Astrocyte of the hippocampus (primary cell): ENCODE measurements around the gene RAMP1.
A peak's percentile ranks its signal among the peaks of the same experiment; 100 is the strongest.

Experiments
- DNase-seq: peaks from one replicate; pipeline ENCODE4 v3.0.0; 2011; ENCODE audit warnings: low read depth, low spot score

The RAMP1 gene

DNA sequence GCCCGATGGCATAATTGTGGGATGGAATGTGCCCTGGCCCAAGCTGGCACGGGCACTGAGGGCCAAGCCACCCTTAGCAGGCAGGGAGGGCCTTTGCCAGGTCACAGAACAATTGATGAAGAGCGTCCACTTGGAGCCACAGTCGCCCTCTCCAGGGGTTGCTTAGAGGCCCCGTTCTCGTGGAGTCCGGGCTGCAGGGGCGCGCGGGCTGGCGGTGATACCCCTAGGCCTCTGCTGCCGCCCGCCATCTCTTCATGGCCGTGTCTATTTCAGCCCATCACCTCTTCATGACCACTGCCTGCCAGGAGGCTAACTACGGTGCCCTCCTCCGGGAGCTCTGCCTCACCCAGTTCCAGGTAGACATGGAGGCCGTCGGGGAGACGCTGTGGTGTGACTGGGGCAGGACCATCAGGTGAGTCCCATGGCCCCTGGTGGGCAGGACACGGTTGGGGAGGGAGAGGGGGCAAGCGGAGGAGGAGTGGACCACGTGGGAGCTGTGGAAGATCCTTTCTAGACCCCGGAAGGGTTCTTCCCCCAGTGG, 17.6 kb downstream of the RAMP1 start:
- DNase-seq, result no peak

DNA sequence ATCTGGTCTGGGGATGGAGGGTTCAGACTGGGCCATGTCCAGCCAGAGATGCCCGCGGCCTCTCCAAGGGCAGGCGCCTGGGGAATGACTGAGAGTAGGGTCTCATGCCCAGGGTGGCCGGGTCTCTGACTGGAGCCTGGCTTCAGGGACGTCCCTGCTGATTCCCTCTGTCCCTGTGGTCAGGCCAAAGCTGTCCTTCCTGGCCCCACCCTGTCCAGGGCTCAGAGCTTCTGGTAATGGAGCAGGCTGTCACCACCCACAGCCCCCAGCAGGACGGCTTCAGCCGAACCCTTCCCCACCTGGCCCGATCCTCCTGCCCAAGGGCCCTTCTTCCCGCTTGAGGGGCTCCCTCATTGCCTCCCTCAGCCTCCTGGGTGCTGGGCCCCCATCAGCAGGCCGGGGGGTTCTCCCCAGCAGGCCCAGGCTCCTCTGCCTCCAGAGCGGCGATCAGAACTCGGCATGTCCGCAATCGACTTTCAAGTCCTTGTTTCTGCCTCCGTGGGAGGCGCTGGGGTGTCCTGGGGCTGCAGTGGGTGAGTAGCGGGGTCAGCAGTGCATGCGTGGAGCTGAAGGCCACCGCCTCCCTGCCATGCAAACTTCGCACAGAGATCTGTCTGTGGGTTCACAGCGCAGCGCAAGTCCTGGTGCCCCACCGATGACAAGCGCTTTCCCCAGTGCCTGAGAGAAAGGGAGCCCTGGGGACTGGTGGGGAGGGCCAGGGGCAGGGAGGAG, 18.3 kb downstream of the RAMP1 start:
- DNase-seq, result no peak

DNA sequence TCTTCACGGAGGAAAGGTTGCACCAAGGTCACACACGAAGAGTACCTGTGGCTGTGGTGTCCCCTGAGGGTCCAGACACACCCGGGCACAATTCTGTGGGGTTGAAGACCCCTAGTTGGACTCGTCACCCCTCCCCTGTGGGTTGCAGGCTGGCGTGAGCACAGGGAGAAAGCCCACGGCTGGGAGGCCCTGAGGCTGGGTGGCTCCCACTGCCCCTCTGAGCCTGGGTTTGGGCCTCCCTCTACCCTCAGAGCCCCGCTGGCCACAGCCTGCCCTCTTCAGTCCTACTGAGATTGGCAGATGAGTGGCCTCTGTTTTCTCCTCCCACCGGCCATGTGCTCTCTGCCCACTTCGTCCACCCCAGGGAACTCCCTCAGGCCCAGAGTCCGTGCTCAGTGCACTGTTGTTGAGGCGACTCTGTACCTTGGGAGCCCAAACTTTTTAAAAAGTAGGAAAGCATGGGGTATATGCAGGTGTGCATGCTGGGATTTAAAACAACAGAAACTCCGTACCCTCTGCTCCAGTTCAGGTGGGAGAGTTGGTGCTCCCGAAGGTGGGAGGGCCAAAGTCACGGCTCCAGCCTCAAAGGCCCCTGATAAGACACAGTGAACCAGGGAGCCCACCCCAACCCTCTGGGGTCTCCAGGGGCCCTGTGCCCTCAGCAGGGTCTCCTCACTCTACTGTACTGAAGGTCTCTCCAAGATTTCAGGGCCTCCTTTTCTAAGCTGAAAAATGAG, 19.1 kb downstream of the RAMP1 start:
- DNase-seq, result no peak

DNA sequence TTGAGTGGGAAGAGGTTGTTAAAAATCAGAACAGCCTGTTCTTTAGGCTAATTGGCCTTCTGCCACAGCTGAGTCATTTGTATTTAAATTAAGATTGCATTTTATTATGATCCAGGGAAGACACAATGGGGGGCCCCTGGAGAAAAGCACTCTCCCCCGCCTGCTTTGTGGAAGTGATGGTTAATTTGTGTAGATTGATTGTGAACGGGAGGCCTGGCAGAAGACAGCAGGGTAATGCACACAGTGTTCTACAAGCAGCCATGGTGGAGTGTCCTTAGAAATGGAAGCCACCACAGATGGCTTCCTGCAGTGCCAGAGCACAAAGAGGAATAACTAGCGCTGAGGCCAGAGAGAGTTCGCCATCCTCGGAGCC, 19.6 kb downstream of the RAMP1 start:
- DNase-seq, result peak; percentile 60

DNA sequence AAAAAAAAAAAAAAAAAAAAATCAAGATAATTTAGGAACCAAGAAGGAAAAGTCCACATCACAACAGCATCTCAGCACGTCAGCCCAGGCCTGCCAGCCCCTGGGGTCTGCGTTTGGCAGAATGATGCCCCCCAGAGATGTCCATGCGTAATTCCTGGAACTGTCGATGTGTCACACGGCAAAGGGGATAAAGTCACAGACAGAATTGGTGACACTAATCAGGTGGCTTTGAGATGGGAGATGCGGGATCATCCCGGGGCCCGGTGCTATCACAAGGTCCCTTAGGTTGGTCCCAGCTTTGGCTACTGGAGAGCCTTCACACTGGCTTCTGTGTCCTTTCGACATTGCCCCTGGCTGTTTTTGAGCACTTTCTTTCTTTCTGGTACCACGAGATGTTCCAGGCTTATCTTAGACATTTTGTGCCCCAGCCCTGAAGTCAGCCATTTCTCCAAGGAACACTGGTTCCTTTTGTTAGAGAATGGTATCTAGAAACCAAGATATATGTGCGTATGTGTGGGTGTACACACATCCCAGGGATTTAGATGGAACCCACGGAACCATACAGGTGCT, 20.7 kb downstream of the RAMP1 start:
- DNase-seq, result no peak

DNA sequence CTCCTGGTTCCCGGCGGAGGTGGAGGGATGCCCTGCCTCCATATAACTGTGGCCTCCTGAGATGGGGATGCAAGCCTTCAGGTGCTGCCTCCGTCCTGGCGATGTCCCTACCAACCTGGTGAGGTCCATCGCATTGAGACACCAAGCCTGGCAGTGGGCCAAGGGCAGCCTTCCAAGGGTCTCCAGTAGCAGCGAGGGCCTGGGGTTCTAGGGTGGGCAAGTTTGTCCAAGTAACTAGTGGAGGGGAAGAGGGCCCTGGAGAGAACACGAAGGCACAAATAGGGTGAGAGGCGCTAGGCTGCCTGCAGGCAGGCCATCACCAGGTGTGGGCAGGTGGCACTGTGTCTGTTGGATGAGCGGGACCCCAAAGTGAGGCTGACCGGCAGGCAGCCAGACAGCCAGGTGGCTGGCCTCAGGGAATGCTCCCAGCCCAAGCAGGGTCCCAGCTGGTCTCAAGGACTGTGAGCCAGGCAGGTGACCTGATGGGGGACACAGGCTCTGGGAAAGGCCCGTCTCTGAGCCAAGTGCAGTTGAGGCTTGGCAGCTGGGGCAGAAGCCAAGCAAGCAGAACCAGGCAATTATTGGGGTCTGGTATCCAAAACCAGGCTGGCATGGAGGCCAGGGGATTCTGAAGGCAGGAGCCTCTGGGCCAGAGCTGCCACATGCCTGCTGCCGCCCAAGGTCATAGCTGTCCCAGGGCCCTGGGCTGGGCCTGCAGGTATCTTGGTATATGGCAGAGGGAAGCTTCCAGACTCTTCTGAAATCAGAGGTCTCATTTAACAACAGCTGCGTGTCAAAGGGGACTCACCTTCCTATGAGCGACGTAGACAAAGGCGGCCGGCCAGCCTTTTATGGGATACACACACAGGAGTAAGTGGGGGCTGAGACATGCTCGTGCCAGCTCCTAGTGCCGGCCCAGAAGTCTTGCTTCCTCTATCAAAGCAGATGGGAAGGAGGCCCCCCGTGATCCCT, 23.4 kb downstream of the RAMP1 start:
- no peak for DNase-seq

DNA sequence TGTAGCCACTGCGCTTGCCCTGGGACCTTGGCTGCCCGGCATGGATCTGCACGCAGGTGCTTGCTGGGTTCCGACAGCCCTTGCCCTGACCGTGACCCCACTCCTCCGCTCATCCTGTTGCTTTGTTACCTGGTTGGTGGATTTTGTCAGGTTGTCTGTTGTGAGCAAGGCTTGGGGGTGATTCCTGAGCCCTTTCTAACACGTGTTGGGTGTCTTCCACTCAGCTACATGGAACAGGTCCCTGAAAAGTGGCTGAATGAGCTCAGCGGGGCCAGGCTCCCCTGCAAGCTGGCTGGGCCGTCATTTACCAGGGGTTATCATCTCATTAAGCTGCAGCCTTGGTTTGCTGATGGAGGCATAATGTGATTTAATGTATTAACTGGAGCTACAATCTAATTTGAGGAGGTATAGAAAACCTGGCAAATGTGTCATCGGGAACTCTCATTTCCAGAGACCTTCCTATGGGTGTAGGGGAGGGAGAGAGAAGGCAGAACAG, 24.6 kb downstream of the RAMP1 start:
- DNase-seq, result no peak

DNA sequence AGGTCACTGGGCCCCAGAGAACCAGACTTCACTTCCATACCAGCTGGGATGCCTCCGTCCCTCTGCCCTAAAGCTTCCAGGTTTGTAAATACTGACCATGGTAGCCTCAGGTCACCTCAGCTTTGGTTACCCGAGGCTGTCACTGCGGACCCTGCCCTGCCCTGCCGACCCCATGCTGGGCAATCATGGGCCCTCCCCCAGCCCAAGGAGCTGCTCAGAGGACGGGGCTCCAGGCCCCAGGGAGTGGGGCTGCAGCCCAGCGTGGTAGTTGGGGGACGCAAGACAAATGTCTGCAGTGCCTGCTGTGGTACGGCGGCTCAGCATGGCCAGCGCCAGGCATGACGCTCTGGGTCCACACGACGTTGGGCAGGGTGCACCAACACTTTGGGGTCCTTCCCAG, 25.3 kb downstream of the RAMP1 start:
- DNase-seq, result no peak

DNA sequence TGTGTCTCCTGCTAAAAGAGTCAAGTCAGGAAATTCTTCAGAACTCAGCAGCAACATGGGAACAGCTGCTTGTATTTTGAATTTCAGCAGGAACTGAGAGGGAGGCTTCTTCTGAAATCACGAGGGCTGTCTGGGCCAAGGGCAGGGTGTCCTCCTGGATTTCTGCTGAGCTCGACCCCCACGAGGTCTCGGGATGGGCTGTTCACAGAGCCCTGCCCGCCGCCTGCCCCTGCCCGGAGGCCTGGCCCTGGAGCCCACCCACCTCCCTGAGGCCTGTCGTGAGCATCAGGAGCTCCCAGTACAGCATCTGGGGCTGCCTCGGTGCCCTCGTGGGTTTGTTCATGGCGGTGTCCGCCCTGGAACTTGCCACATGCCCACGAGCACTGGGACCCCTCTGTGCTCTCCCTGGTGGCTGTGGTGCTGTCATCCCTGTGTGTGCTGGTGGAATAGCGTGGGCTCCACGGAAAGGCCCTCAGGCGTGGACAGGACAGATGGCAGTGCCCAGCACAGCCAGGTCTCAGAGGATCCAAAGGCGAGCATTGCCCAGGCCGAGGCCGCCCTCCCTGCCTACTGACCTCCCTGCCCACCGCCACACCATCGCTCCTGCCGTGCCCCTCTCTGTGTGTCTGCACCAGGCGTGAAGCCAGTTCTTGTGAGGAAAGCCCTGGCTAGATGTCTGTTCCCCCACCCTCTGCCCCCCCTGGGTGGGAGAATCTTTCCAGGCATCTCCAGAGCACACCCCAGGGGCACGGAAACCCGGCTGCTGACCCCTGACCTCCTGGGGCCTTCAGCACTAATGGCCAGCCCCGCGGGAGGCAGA, 25.9 kb downstream of the RAMP1 start:
- no peak for DNase-seq

DNA sequence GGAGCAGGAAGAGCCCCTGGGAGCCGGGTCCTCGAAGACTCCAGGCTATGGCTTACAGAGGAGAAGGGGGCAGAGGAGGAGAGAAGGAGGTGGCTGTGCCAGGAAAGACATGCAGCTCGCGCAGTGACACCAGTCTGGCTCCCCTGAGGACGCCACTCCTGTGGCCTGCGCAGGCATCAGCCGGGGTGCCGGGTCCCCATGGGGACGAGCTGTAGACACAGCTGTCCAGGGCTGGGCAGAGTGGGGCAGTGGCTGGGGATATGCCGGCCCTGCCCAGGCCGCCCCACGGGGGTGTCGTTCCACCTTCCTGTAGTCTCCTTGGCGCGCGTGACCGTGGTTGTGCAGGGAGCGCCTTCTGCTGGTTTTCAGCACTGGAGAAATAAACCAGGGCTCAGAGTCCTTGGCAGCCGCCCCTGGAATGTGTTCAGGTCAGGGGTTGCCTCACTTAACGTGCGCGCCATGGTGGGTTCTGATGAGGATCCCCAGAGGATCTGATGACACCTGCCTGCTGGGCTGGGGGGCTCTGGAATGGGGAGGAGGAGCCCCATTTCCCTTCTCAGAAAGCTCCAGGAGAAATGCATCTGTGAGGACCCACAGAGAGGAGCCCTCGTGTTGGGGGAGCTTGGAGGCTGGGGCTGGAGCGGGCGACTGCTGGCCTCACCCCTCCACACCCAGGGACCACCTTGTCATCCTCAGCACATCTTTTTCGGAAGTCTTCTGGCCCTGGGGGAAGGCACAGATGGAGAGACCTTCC, 26.7 kb downstream of the RAMP1 start:
- no peak for DNase-seq

DNA sequence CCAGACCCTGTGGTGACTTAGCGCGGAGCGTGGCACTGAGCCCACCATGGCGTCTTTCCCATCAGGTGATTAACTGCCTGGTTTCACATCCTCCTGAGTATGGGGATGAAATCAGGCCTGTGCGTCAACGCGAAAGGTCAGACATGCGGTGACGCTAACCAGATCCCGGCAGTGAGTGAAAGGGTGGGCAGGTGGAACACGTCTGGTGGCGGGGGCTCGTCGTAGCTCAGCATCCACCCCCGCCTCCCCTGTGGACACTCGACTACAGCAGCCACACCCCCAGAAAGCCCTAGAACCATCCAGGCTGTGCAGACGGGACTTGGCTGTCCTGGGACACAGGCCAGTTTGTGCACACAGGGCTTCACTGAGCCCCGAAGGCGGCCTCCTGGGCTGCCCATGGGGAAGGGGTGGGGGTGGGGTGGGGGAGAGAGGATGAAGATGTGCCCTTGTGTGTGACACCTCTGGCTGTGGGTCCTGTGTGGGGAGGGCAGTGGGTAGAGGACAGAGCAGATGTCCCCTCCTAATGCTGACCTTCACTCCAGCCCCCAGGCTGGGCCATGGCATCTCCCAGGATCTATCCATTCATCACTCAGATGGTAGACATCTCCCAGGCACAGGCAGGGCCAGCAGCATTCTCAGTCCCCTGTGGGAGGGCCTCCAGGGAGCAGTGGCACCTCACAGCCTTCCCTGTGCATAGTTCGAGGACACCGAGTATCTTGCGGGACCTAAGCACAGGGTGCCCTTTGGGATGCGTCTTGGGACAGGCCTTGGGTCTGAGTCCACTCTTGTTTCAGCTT, 27.5 kb downstream of the RAMP1 start:
- no peak for DNase-seq

DNA sequence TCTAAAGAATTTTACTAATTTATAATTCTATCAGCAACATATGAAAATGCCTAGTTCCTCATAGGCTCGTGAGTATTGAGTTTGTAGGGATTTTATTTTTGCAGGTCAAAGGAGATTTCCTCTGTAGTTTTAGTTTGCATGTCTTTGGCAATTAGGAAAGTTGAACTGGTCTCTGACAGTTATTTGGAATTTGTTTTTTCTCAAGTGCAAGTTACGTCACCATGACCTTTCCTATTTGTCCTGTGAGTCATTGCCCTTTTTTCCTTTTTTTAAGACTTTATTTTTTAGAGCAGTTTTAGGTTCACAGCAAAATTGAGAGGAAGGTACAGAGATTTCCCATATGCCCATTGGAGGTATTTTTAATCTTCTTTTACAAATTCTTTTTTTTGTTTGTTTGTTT, 29.0 kb downstream of the RAMP1 start:
- peak; percentile 45 for DNase-seq

DNA sequence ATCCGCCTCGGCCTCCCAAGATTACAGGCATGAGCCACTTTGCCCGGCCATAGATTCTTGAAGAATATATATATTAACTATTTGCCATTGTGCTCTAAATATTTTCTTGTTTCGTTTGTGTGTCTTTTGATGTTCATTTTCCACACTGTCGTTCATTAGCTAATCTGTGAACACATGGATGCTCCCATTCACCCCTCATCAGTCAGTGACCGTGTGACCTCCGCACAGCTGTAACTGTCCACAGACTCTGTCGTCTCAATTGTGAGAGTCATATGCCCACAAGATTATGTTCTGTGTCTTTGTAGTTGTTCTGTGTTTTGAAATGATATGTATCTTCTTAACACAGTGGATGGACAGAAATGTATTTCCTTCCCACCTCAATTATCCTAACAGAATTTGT, 29.6 kb downstream of the RAMP1 start:
- no peak for DNase-seq

DNA sequence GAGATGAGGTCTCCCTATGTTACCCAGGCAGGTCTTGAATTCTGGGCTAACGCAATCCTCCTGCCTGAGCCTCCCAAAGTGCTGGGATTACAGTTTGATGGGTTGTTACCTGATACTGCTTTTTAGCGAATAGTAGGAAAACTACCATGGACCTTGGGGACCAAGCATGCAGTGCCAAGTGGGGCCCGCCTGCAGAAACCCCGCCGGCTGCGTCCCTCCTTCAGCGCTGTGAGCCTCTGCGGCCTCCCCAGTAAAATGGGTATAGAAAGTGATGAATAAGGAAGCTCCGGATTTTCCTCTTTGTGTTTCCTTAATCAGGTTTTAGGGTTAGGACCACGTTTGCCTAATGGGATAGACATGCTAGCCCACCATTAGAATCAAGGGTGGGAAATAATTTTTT, 30.4 kb downstream of the RAMP1 start:
- no peak for DNase-seq

DNA sequence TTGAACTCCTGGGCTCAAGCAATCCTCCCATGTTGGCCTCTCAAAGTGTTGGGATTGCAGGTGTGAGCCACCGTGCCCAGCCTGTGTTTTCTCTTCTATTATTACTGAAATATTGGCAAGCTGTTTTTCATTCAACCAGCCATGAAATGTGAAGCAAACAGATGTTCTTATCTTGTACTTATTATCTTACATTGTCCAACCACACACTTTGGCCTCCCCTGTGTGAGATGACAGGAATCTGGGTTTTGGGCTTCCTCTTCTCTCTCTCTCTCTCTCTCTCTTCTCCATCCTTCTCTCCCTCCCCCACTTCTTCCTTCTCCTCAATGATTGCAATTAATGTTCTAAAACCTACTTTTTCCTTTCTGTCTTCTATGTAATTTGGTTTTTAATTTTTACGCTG, 33.1 kb downstream of the RAMP1 start:
- DNase-seq, result no peak

DNA sequence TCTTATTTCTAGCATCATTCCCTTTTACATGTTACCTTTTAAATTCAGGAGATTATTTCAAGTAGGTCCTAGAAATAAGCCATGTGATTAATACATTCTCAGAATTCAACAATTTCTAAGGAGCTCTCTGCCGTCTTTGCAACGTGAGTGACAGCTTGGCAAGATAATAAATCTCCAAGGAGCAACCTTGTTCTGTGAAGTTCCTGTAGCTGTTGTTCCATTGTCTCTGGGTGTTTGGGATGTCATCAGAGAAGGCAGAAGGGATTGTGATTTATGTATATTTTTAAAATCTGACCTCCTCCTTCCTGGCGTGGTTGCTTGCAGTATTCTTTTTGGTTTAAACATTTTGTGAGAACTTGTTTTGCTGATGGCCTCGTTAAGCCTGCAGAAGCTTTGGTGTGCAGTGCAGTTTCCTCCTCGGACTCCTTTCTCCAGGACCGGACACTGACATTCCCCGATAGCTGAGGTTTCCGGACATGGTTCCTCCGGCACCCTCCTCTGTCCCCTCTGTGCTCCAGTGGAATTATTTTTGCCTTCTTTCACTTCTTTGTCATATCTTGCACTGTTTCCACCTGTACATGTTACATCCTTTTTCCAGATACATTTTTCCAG, 33.7 kb downstream of the RAMP1 start:
- DNase-seq, result no peak

DNA sequence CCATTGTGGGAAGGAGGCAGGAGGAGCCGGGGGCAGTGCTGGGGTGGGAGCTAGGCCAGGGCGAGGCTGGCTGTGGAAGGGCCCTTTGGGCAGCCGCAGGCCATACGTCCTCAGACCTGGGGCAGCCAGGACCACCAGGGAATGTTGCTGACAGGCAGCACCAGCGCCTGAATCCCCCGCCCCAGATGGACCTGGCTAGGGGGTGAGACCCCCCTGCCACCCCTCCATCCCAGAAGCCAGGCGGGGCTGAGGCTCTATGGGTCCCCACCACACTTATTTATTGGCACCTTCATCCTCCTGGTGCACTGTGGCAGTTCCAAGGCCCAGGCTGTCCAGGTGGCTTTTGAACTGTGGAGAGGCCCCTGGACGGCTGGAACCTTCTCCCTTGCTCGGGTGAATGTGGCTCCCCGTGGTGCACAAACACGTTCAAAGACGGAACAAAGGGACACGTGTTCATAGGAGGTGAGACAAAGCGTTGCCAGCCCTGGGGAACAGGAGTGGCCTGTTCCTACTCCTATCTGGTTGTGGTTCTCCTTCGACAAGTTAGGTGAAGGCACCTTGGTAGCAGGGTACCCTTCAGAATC, 35.1 kb downstream of the RAMP1 start:
- DNase-seq, result no peak

DNA sequence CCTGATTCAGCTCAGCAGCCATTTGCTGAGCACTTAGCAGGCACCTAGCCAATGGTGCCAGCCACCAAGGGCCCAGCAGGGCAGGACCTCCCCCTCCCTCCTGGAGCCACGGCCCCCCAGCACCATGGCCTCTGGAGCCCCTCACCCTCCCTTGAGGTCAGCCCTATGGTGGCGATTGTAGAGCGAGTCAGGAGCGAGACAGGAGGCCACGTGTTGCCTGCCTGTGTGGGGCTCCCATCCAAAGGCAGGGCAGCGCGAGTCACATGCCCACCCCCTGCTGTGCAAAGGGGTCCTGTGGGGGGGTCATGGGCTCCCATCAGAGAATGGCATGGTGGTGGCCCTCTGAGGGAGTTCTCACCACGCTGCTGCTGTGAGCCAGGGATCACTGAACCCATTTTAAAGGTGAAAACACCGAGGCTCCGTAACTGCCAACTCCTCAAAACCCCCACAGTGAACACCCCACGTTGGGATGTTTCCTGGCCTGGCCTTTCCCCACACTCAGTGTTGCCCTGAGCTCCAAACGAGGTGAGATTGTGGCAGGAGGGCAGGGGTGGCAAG, 35.6 kb downstream of the RAMP1 start:
- DNase-seq, result no peak
